ENCODE measurements around the gene TECR. TPM values are rescaled to one million over a fixed set of nuclear protein-coding genes. Genes with fewer than 3 reads are reported as not detected.

Gene TECR
- total RNA-seq, 1 experiment from 2014 or later, result 145 TPM

- CTCF ChIA-PET, result interaction anchor here (2.2 kb wide), 1 partner anchor 8 kb away, joined by 15 read pairs; no protein-coding TSS in a partner anchor
- POLR2A ChIA-PET (ENCODE audit: unreplicated experiment), result interaction anchor here (0.6 to 1.8 kb wide), 6 partner anchors 9 to 361 kb away, joined by 4 to 16 read pairs (median 10); partner anchors contain the start of gene DNAJB1
- Histone ChIP-seq H3K79me2 (ENCODE audit: low read length) (peaks cover 34% of the 10 kb centered on the region), H3K9me3 (ENCODE audit: low read length) (no peaks in the 10 kb centered on the region), H3K9ac (ENCODE audit: low read length) (peak overlapping the region; percentile 66), H3K4me3 (ENCODE audit: low read length) (peak overlapping the region; percentile 56; the same call in 1 of the 2 replicates), H3K36me3 (ENCODE audit: low read depth, low read length) (peaks cover 8% of the 10 kb centered on the region; the same call in 1 of the 2 replicates), H3K4me2 (ENCODE audit: low read length) (peak overlapping the region; percentile 77), H3K4me1 (ENCODE audit: insufficient read depth, low read length) (peaks cover 28% of the 10 kb centered on the region), H4K20me1 (ENCODE audit: low read length) (peaks cover 18% of the 10 kb centered on the region), H2AFZ (ENCODE audit: low read length) (peak overlapping the region; percentile 75), H3F3A (ENCODE audit: low read length, unreplicated experiment) (peaks cover 5% of the 10 kb centered on the region), H3K27me3 (ENCODE audit: low read length) (no peaks in the 10 kb centered on the region), H3K9me2 (replicated peaks; ENCODE audit: low read length) (no peaks in the 10 kb centered on the region), H3K27ac (ENCODE audit: low read length) (peak overlapping the region; percentile 76)
- ATAC-seq (peak; percentile 18), DNase-seq (peak; percentile 50)
- intact Hi-C loops (cut with micrococcal nuclease), result loop anchor here (2.0 kb wide), 1 partner anchor 31 kb away; the partner anchor contains the start of gene TECR
- BruUV-seq (replicated peaks), result no TSS peak
- TF ChIP-seq EZH2 (IDR thresholded peaks at IDR 0.05; ENCODE audit: low read length, unreplicated experiment), result no peak
- no peak for TF ChIP-seq CTCF (conservative IDR thresholded peaks at IDR 0.05; ENCODE audit: low read depth, low read length)
- no peak for TF ChIP-seq EZH2phosphoT487 (IDR thresholded peaks at IDR 0.05; ENCODE audit: borderline replicate concordance, low read length)
Measured at GRCh38 chr19:14497228-14497921, 32.0 kb upstream of the TECR start.

DNA sequence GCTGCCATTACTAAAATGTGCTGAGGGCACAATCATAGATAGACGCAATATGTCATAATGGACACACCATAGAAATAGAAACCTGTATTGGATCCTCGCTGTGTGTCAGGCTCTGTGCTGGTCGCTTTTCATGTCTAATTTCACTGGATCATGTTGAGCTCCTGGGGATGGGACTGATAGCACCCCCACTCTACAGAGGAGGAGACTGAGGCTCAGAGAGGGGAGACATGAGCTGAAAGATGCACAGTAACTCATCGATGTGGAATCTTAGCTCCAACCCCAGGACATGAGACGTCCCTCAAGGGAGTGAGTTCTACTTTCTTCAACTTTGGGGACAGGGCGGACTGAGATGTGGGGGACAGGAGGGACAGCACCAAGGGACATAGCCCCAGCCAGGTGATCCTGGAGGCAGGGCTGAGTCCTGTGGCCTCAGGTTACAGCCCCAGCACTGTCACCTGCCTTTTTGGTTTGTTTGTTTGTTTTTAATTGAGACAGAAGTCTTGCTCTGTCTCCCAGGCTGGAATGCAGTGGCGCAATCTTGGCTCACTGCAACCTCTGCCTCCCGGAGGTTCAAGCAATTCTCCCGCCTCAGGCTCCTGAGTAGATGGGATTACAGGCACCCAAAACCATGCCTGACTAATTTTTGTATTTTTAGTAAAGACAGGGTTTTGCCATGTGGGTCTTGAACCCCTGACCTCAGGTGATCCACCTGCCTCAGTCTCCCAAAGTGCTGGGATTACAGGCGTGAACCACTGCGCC lies 26.9 kb upstream of the TECR start:
- CTCF ChIA-PET, result no interaction called here
- DNase-seq, result peak; percentile 76

More for the DNA sequence above, 26.9 kb upstream of the TECR start:
- BruUV-seq (replicated peaks), result no TSS peak
- Histone ChIP-seq H3K9me2 (replicated peaks; ENCODE audit: low read length) (no peaks in the 10 kb centered on the region), H3F3A (ENCODE audit: low read length, unreplicated experiment) (peaks cover 13% of the 10 kb centered on the region), H3K9me3 (ENCODE audit: low read length) (no peaks in the 10 kb centered on the region), H4K20me1 (ENCODE audit: low read length) (no peaks in the 10 kb centered on the region), H3K4me1 (ENCODE audit: insufficient read depth, low read length) (peaks cover 51% of the 10 kb centered on the region), H3K9ac (ENCODE audit: low read length) (no peak overlapping the region), H3K36me3 (ENCODE audit: low read depth, low read length) (no peaks in the 10 kb centered on the region), H3K4me2 (ENCODE audit: low read length) (peak overlapping the region; percentile 8; the same call in 1 of the 2 replicates), H3K27me3 (ENCODE audit: low read length) (no peaks in the 10 kb centered on the region), H3K4me3 (ENCODE audit: low read length) (no peak overlapping the region), H2AFZ (ENCODE audit: low read length) (0 out of 2 replicates have a peak overlapping the region, but pooled peaks have one; percentile 7), H3K79me2 (ENCODE audit: low read length) (no peaks in the 10 kb centered on the region), H3K27ac (ENCODE audit: low read length) (no peak overlapping the region)
- POLR2A ChIA-PET (ENCODE audit: unreplicated experiment), result no interaction called here
- TF ChIP-seq CTCF (conservative IDR thresholded peaks at IDR 0.05; ENCODE audit: low read depth, low read length) (no peak), EZH2 (IDR thresholded peaks at IDR 0.05; ENCODE audit: low read length, unreplicated experiment) (no peak), EZH2phosphoT487 (IDR thresholded peaks at IDR 0.05; ENCODE audit: borderline replicate concordance, low read length) (no peak)
- intact Hi-C loops (cut with micrococcal nuclease), result no loop called here
- no peak for ATAC-seq
